HG03139 (cell line): ENCODE results near the gene SMURF1.
"Not testable (repeated sequence)": the region's sequence is repeated elsewhere in the genome, so short reads cannot be mapped to it uniquely, and the experiment has no call there.

Experiments
- ATAC-seq: cut with Tn5 transposase; IDR thresholded peaks from one replicate; pipeline ENCODE4 v1.9.1; 2021; ENCODE audit not compliant: unreplicated experiment

SMURF1 gene

GRCh38 chr7:99121496-99122021 is 22.3 kb downstream of the SMURF1 start:
- no peak for ATAC-seq

DNA sequence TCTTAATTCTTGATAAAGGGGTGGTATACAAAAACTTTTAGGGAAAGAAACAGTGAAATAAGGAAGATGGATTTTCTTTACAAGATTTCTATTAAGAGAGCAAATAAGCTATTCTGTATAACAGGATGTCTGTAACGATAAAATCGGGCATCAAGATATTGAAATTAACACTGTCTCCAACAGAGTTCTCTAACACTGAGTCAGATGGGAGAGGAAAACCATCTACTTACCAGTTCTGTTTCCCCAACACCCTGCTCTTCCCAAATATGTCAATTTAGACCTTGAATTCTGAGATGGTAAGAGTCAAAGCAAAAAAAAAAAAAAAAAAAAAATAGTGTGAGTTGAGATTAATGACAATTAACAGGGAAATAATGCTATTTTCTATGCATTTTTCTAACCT is 23.0 kb downstream of the SMURF1 start:
- no peak for ATAC-seq

DNA sequence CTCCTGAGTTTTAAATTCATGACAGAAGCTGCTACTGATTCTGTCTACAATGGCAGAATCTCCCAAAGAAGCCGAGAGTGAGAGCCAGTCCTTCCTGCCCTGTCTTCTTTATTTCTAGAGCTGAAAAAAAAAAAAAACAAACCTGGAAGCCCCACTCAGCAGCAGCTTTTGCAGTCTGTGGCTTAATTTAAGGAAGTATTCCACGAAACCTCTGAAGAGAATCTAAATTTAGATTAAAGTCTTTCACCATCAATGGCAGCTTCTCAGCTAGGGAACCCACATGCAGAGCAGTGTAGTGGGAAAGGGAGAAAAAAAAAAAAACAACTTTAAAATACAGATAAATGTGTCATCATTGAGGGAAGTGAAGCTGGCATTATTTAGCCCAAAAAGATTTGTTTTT is 23.4 kb downstream of the SMURF1 start:
- ATAC-seq = no peak

DNA sequence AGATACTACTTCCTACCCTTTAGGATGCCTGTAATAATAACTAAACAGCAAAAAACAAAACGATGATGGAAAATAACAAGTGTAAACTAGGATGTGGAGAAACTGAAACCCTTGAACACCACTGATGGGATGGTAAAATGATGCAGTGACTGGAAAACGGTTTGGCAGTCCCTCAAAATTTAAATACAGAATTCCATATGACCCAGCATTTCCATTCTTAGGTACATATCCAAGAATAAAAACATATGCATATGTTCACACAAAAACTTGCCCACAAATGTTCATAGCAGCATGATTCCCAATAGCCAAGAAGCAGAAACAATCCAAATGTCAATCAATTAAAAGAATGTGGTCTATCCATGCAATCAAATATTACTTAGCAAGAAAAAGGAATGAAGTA is 25.8 kb downstream of the SMURF1 start:
- ATAC-seq = no peak

DNA sequence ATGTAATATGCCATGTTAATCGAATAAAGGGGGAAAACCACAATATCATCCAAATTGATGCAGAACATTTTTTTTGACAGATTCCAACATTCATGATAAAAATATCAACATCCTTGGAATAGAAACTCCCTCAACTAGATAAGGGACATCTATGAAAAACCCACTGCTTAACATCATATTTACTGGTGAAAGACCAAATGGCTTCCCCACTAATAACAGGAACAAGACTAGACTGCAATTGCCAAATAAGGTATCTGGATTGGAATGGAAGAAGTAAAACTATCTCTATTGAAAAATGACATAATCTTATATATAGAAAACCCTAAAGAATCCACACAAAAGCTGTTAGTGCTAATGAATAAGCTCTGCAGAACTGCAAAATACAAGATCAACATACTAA is 27.8 kb downstream of the SMURF1 start:
- ATAC-seq = no peak

- ATAC-seq = no peak
These were observed 28.5 kb downstream of the SMURF1 start for GRCh38 chr7:99115379-99115778.

DNA sequence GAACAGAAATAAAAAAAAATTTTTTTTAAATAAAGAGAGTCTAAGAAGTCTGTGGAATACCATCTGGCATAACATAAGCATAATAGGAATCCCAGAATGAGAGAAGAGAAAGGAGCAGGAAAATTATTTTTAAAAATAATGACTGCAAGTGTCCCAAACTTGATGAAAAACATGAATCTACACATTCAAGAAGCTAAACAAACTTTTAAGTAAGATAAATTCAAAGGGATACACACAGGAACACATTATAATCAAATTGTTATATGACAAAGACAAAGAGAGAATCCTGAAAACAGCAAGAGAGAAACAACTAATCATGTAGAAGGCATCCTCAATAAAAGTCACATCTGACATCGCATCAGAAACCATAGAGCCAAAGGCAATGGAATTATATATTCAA is 30.9 kb downstream of the SMURF1 start:
- no peak for ATAC-seq

DNA sequence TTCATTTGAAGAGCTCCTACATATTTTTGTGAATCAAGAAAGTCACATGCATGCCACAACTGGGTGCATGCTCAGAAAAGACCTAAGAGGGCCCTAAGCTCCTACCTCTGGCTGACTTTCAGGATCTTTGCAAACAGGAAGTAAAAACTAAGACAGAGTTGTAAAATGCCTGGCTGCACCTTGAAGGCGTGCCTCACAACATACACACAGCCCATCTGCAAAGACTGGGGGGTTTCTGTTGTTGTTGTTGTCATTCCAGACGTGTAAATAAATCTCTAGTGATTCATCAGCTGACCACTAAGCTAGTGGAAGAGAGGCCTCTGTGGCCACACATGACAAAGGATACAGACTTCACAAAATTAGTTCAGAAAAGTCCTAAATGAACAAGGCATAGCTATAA is 31.8 kb downstream of the SMURF1 start:
- peak; percentile 73 for ATAC-seq

GRCh38 chr7:99111591-99111990 is 32.3 kb downstream of the SMURF1 start:
- ATAC-seq = no peak

DNA sequence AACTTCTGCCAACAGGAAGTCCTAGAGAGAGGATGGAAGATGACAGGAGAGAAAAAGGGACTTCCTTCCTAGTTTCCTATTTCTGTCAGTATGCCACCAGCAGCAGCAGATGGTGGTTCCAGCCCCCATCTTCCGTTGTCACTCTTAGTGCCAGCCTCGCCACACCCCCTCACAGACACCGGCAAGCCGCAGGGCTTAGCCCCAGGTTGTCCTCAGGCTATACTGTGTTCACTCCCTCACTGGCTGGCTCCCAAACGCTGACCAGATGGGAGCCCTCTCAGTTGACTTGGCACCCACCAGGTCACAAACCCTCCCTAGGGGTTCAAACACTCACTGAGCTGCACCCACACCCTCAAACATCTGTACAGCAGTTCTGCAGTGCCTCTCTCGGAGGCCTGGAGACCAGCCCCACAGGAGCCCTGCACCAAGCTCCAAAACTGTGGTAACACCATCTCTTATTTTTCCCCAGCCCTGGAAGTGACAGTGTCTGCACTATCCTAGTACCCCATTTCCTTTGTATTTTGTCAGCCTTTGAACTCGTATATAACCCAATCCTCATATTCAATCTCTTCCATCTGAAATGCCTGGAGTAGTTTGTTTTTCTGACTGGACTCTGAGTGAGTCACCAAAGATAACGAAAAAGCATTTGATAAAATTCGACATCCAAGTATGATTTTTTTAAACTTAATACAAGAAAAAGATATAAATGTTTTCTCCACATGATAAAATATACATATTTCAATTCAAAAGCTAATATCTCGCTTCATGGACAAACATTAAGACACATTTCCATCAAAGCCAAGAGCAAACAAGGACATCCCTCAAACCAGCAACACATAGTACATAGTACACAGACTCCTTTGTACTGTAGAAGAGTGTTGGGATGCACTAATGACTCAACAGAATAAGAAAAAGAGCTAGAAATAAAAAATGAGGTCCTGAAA is 34.5 kb downstream of the SMURF1 start:
- ATAC-seq = no peak

- no peak for ATAC-seq
These were observed 35.3 kb downstream of the SMURF1 start for GRCh38 chr7:99108613-99109012.

GRCh38 chr7:99106821-99107241 is 37.1 kb downstream of the SMURF1 start:
- ATAC-seq = no peak

GRCh38 chr7:99106411-99106810 is 37.5 kb downstream of the SMURF1 start:
- no peak for ATAC-seq

DNA sequence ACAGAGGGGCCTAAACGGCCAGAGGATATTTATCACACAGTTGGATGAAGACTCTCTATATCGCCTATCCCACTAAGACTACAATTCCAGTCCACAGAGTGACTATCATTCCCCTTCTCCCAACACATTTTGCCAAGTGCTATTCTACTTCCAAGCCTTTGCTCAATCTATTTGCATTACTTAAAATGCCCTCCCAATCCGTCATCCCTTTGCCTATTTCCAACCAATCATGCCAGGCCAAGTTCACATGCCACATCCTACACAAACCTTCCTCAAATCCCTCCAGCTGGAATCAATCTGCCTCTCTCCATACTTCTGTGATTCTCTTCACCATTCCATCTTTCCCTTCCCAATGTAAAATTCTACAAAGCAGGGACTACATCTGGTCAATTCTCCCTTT is 38.2 kb downstream of the SMURF1 start:
- ATAC-seq = no peak

GRCh38 chr7:99104631-99105030 is 39.3 kb downstream of the SMURF1 start:
- ATAC-seq = no peak

DNA sequence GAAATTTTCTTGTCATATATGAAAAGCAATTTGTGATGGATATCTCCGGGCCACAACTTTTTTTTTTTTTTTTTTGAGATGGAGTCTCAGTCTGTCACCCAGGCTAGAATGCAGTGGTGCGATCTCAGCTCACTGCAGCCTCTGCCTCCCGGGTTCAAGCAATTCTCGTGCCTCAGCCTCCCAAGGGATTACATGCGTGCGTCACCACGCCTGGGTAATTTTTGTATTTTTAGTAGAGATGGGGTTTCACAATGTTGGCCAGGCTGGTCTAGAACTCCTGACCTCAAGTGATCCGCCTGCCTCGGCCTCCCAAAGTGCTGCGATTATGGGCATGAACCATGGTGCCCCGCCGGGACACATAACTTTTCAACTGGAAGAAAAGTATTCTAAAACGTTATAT is 40.1 kb downstream of the SMURF1 start:
- not testable (repeated sequence) for ATAC-seq

GRCh38 chr7:99102809-99103690 is 40.9 kb downstream of the SMURF1 start:
- no peak for ATAC-seq

DNA sequence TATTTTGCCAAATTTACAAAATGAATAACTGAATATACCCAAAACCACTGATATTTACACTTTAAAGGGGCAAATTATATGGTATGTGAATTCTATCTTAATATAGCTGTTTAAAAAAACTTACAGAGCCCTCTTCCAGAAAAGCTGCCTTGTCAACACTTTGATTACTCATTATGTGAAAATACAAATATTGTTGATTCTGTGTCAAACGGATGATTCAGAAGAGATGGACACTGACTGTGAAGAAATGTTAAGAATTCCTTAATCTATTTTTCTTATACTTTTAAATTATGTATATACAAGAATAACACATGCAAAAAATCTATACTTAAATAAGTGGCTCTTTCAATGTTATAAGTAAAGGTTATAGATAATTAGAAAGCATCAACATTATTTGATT is 41.5 kb downstream of the SMURF1 start:
- ATAC-seq = no peak

GRCh38 chr7:99101516-99101915 is 42.4 kb downstream of the SMURF1 start:
- not testable (repeated sequence) for ATAC-seq

GRCh38 chr7:99099499-99100077 is 44.3 kb downstream of the SMURF1 start:
- ATAC-seq = no peak

- no peak for ATAC-seq
These were observed 44.9 kb downstream of the SMURF1 start for GRCh38 chr7:99098824-99099498.
